HG03520 (cell line): ENCODE measurements around the gene CECR2.
"Not testable (repeated sequence)": the region's sequence is repeated elsewhere in the genome, so short reads cannot be mapped to it uniquely, and the experiment has no call there.

ENCODE experiments used
- ATAC-seq: cut with Tn5 transposase; IDR thresholded peaks from one replicate; pipeline ENCODE4 v1.9.1; 2021; ENCODE audit warnings: mild to moderate bottlenecking, moderate library complexity; ENCODE audit not compliant: unreplicated experiment

The CECR2 gene

GRCh38 chr22:17493419-17493981, 124.2 kb downstream of the CECR2 start:
- no peak for ATAC-seq

- ATAC-seq, result no peak
Measured at GRCh38 chr22:17496841-17497240, 127.6 kb downstream of the CECR2 start.

GRCh38 chr22:17501679-17502285, 132.5 kb downstream of the CECR2 start:
- ATAC-seq, result no peak

GRCh38 chr22:17508110-17508509, 138.8 kb downstream of the CECR2 start:
- ATAC-seq, result no peak

GRCh38 chr22:17512960-17513359, 143.7 kb downstream of the CECR2 start:
- no peak for ATAC-seq

GRCh38 chr22:17513612-17514011, 144.4 kb downstream of the CECR2 start:
- ATAC-seq, result no peak

- no peak for ATAC-seq
Measured at GRCh38 chr22:17514084-17514483, 144.8 kb downstream of the CECR2 start.

- no peak for ATAC-seq
Measured at GRCh38 chr22:17518406-17518805, 149.1 kb downstream of the CECR2 start.

- not testable (repeated sequence) for ATAC-seq
Measured at GRCh38 chr22:17521971-17522370, 152.7 kb downstream of the CECR2 start.

- ATAC-seq, result no peak
Measured at GRCh38 chr22:17523925-17524324, 154.7 kb downstream of the CECR2 start.

GRCh38 chr22:17536269-17536668, 167.0 kb downstream of the CECR2 start:
- no peak for ATAC-seq

- ATAC-seq, result no peak
Measured at GRCh38 chr22:17537155-17537554, 167.9 kb downstream of the CECR2 start.

- no peak for ATAC-seq
Measured at GRCh38 chr22:17540481-17540880, 171.2 kb downstream of the CECR2 start.

GRCh38 chr22:17541476-17541875, 172.2 kb downstream of the CECR2 start:
- ATAC-seq, result no peak

GRCh38 chr22:17542452-17542851, 173.2 kb downstream of the CECR2 start:
- ATAC-seq, result no peak

- ATAC-seq, result no peak
Measured at GRCh38 chr22:17548010-17548755, 178.9 kb downstream of the CECR2 start.

GRCh38 chr22:17548756-17549035, 179.4 kb downstream of the CECR2 start:
- no peak for ATAC-seq

GRCh38 chr22:17549183-17549582, 179.9 kb downstream of the CECR2 start:
- no peak for ATAC-seq

- ATAC-seq, result no peak
Measured at GRCh38 chr22:17549655-17550054, 180.4 kb downstream of the CECR2 start.

GRCh38 chr22:17552737-17553136, 183.5 kb downstream of the CECR2 start:
- no peak for ATAC-seq

GRCh38 chr22:17554814-17555213, 185.6 kb downstream of the CECR2 start:
- ATAC-seq, result no peak

GRCh38 chr22:17559188-17559587, 189.9 kb downstream of the CECR2 start:
- ATAC-seq, result no peak
